GM21447 (cell line): ENCODE results near the gene TTC9.

Experiments used
- ATAC-seq: cut with Tn5 transposase; IDR thresholded peaks from one replicate; pipeline ENCODE4 v1.9.1; 2021; ENCODE audit not compliant: unreplicated experiment

The TTC9 gene

GRCh38 chr14:70641548-70642302 is at the start of gene TTC9:
Gene TTC9 (plus strand): TSS chr14:70641916. CDS start chr14:70642130, 214 bp downstream.
- no peak for ATAC-seq

GRCh38 chr14:70594461-70594860 is 47.3 kb upstream of the TTC9 start:
- ATAC-seq, result no peak

- no peak for ATAC-seq
Observed at GRCh38 chr14:70595443-70596185, 46.1 kb upstream of the TTC9 start.

- ATAC-seq, result no peak
Observed at GRCh38 chr14:70597731-70598130, 44.0 kb upstream of the TTC9 start.

GRCh38 chr14:70599345-70599744 is 42.4 kb upstream of the TTC9 start:
- ATAC-seq, result no peak

- peak; percentile 78 for ATAC-seq
Observed at GRCh38 chr14:70600382-70601157, 41.1 kb upstream of the TTC9 start, which contains the start of gene MED6. Gene MED6 (minus strand): TSS chr14:70600655. CDS start chr14:70600637, 18 bp downstream.

- no peak for ATAC-seq
Observed at GRCh38 chr14:70601162-70601561, 40.6 kb upstream of the TTC9 start.

GRCh38 chr14:70602254-70602653 is 39.5 kb upstream of the TTC9 start:
- ATAC-seq, result no peak

GRCh38 chr14:70611216-70611615 is 30.5 kb upstream of the TTC9 start:
- ATAC-seq, result no peak

- ATAC-seq, result no peak
Observed at GRCh38 chr14:70616646-70617045, 25.1 kb upstream of the TTC9 start.

- ATAC-seq, result no peak
Observed at GRCh38 chr14:70618314-70618713, 23.4 kb upstream of the TTC9 start.

- no peak for ATAC-seq
Observed at GRCh38 chr14:70619708-70620107, 22.0 kb upstream of the TTC9 start.

- ATAC-seq, result no peak
Observed at GRCh38 chr14:70622111-70622712, 19.5 kb upstream of the TTC9 start.

- ATAC-seq, result no peak
Observed at GRCh38 chr14:70624972-70625371, 16.7 kb upstream of the TTC9 start.

GRCh38 chr14:70631948-70632347 is 9.8 kb upstream of the TTC9 start:
- ATAC-seq, result no peak

GRCh38 chr14:70635971-70636595 is 5.6 kb upstream of the TTC9 start:
- no peak for ATAC-seq

GRCh38 chr14:70638416-70638815 is 3.3 kb upstream of the TTC9 start:
- no peak for ATAC-seq

- peak; percentile 77 for ATAC-seq
Observed at GRCh38 chr14:70640938-70641547, 673 bp upstream of the TTC9 start.

- ATAC-seq, result peak; percentile 29
Observed at GRCh38 chr14:70642303-70643235, 853 bp downstream of the TTC9 start.
